Measurements from ENCODE around the gene GMEB1.
"Not testable (repeated sequence)": the region's sequence is repeated elsewhere in the genome, so short reads cannot be mapped to it uniquely, and the experiment has no call there.

GMEB1 gene

DNA sequence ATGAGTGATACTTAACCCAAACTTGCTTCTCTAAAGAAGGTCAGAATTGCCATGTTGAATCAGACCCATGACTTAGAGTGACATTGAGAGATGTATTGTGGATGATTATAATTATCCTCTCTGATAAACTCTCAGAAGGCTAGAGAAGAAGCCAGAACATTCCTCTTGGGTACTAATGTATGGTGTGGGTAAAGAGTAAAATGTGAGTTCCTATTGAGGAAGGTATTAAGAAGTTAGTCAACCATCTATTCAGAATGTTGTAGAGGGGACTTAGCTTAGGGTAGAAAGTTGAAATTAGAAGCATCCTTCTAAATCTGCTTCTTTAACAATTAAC lies 7.3 kb downstream of the GMEB1 start:
- no peak for DNase-seq

DNA sequence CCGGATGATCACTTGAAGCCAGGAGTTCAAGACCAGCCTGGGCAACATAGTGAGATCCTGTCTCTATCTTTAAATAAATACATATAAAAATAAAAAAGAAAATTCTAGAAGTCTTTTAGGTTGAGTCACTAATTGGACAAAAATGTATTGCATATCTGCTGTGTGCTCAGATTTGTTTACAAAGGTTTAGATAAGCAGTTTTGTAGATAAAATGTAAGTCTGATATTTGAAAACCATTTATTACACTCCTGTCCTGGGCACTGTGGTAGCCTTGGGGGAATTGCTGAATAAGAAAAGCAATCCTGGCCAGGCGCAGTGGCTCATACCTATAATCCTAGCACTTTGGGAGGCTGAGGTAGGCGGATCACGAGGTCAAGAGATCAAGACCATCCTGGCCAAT lies 11.6 kb downstream of the GMEB1 start:
- DNase-seq = no peak

DNA sequence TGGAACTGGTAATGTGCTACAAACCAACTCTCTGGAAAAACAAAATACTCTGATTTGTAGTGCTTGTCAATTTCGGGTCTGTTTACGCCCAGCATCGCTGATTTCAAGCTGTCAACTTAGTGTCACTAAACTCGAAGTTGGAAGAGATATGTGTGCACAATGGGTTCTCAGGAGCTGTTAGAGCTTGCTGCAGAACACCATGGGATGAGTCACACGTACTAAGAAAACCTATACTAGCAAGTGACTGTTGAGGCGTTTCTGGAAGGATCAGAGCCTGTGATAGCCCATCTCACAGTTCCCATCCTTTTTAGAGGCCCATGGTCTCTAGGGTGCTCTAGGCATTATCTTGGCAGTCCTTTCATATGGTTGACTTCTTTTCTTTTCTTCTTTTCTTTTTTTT lies 14.3 kb downstream of the GMEB1 start:
- DNase-seq = no peak

DNA sequence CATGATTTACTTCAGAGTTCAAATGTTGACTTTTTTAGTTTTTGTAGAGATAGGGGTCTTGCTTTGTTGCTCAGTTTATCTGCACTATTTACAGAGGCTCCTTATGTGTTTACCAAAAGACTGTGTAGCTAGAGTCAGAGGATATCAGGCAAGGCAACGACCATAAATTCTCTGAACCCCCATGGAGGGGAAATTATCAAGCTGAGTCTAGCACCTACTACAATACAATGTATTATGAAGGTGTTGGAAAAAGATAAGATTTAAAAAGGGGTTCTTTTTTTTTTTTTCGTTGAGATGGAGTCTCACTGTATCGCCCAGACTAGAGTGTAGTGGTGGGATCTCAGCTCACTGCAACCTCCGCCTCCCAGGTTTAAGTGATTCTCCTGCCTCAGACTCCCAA lies 16.4 kb downstream of the GMEB1 start:
- DNase-seq = no peak

DNA sequence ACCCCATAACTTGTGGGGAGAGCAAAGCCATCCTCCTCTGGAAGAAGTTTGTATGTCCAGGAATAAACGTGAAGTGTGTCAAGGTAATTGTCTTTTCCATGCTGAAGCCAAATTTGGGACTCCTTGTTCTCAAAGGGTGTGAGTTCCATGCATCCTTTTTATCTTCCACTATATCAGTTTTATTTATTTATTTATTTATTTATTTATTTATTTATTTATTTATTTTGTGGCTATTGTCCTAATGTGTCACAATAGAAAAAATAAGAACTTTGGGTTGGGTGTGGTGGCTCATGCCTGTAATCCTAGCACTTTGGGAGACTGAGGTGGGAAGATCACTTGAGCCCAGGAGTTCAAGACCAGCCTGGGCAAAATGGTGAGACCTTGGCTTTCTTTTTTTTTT lies 23.0 kb downstream of the GMEB1 start:
- not testable (repeated sequence) for DNase-seq

DNA sequence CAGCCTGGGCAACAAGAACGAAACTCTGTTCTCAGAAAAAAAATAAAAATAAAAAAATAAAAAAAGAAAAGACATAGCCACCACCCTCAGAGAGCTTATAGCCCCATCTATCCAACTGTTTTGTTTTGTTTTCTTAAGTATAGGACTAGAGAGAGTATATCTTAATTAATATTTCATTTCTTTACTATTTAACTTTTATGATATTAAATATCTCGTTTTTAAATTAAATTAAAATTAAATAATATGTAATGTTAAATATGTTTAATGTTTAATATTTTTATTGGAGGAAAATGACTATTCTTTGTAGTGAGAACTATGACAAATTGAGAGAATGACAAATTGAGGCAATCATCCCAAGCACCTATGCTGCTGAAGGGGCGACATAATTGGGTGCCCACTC lies 35.0 kb downstream of the GMEB1 start:
- no peak for DNase-seq

DNA sequence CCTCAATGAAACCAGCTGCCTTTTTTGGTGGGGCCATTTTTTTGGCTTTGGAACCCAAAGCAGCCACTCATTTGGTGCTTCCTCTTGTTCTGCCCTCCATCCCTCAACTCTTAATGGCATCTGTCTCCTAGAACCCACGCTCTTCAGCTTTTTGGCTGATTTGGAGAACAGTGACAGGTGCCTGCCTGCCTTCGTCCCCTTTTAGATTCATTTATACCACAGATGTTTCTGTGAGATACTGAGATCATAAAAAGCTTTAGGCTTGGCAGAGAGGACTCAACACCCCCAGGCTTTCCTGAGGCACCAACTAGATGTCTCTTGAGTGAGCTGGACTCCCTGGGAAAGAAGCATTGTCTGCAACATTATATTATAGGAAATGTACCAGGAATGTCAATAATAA lies 47.8 kb downstream of the GMEB1 start:
- DNase-seq = no peak

DNA sequence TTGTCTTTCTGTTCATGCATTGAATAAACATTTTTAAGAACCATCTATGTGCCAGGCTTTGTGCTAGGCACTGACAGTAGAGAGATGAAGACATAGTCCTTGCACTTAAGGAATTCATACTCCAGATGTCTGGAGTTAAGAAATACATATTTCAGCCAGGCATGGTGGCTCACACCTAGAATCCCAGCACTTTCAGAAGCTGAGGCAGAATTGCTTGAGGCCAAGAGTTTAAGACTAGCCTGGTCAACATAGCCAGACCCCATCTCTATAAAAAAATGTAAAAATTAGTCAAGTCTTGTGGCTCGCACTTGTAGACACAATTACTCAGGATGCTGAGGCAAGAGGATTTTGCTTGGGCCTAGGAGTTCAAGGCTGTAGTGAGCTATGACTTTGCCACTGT lies 49.6 kb downstream of the GMEB1 start:
- DNase-seq = no peak

DNA sequence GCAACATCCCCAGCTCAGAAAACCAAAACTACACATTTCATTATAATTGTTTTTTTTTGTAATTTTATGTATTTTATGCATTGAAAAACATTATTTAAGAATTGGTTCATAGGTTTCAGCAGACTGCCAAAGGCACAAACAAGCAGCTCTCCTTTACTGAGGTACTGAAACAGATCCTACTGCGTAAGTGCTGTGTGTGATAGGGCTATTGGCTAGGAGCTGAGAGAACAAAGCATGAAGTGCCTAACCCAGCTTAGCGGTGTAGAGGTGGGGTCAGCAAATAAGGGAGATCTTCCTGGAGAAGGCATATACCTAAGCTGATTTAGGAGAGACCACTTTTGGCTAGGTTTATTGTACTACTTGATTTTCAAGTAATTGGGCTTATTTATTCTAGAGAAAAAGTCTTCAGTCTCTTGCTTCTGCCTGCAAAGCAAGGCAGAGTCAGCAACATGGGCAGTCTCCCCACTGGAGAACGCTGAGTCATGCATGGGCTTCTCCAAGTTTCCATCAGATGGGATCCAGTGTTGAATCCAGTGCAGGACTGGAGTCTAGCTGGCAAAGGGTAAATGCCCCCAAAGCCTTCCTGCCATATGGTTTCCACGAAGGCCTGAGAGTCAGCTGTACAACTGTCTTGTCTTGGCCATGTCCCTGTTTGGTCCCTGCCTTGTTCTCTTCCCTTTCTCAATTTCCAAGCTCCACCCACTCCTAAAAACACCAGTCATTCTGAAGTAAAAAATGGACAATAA lies 50.2 kb downstream of the GMEB1 start:
- no peak for DNase-seq

DNA sequence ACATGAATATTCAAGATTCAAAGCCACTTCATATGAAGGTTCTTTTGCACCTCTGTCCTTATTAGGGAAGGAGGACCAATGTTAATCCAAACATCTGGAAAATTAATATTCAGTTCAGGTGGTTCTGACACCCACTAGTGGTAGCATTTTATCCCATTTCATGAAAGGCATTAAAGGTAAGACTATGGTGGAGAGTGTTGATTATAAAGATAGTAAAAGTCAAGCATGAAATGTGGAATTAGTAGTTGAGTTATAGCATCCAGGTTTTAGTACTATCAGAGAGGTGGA lies 50.7 kb downstream of the GMEB1 start:
- no peak for DNase-seq

DNA sequence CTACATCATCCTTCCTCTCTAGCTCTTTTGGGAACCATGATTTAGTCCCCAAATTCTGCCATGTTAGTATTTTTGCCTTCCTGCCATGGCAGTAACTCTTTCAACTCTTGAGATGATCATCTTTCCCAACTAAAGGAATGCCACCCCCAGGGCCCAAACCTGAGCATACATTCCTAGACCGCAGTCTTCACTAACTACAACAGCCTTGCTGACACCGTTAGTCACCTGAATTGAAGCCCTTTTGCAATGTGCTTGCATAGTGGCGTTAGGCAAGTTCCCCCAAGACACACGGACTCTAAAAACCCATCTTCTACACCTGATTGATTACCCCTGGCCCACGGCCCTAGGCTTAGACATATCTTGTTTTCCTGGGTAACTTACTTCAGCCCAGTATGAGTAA lies 51.8 kb downstream of the GMEB1 start:
- no peak for DNase-seq

DNA sequence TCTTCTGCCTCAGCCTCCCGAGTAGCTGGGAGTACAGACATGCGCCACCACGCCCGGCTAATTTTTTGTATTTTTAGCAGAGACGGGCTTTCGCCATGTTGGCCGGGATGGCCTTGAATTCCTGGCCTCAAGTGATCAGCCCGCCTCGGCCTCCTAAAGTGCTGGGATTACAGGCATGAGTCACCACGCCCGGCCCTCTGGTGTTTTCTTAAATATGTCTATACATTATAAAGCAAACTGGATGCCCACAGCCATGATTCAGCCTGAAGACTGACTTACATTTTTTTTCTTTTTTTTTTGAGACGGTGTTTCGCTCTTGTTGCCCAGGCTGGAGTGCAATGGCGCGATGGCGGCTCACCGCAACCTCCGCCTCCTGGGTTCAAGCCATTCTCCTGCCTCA lies 53.3 kb downstream of the GMEB1 start:
- not testable (repeated sequence) for DNase-seq

DNA sequence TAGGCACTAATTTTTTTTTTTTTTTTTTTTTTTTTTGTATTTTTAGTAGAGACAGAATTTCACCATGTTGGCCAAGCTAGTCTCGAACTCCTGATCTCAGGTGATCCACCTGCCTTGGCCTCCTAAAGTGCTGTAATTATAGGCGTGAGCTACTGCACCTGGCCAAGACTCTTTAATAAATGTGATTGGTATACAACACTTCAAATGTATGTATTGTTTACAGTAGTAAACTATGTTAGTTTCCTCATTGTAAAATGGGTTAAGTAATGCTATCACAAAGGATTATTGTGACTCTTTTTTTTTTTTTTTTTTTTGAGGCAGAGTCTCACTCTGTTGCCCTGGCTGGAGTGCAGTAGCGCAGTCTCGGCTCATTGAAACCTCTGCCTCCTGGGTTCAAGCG lies 56.8 kb downstream of the GMEB1 start:
- DNase-seq = not testable (repeated sequence)

DNA sequence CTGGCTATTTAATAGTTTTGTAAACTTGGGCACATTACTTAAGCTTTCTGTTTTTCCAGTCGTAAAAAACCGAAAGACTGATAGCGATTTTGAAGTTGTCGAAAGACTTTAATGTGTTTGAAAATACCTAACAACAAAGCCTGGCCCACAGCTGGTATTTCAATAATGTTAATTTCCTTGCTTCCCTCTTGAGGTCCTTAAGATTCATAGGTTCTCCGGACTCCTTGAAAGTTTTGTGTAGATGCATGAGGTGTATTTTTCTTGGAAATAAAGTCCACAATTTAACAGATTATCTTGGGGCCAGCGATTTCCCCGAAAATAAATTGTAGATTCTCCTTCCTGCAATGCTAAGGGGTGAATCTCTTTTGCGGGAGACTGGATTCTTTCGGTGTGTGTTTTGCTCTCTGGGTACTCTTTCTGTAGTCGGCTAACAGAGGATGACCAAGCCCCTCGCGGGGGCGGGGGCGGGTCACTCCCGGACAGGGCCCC lies 67.4 kb downstream of the GMEB1 start:
- no peak for DNase-seq

DNA sequence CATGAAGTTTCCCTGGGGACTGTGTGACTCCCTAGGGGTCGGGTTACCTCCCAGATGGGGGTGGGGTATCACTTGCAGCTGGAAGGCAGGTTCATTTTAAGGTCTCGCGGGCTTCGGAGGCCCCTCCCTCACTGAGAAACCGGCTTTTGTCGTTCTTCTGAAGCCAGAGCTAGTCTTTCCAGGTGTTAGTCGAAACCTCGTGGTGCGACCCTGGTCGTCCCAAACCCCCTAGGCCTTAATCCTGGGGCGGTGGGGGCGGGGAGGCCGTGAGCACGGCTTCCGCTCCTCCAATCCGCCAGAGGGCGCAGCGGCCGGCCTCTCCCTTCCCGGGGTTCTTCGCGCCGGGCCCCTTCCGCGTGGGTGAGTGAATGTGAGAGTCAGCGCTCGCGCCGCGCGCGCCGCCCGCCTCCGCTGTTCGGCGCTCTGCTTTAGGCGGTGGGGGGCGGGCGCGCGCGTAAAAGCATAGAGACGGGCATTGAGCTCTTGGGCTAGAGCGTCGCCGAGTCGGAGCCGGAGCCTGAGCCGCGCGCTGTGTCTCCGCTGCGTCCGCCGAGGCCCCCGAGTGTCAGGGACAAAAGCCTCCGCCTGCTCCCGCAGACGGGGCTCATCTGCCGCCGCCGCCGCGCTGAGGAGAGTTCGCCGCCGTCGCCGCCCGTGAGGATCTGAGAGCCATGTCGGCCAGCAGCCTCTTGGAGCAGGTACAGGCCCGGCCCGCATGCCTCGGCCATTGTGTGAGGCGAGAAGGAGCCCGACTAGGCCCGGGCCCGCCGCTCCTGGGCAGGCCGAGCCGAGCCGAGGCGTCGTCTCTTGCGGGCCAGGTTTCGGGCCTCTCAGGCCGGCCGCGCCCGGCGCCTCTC lies 68.1 kb downstream of the GMEB1 start, which contains the start of gene YTHDF2:
YTHDF2 (plus strand) TSS at position 491 of the 857 bp plus-strand sequence; CDS start at position 672, 181 bp downstream.
- peak; percentile 98 for DNase-seq

DNA sequence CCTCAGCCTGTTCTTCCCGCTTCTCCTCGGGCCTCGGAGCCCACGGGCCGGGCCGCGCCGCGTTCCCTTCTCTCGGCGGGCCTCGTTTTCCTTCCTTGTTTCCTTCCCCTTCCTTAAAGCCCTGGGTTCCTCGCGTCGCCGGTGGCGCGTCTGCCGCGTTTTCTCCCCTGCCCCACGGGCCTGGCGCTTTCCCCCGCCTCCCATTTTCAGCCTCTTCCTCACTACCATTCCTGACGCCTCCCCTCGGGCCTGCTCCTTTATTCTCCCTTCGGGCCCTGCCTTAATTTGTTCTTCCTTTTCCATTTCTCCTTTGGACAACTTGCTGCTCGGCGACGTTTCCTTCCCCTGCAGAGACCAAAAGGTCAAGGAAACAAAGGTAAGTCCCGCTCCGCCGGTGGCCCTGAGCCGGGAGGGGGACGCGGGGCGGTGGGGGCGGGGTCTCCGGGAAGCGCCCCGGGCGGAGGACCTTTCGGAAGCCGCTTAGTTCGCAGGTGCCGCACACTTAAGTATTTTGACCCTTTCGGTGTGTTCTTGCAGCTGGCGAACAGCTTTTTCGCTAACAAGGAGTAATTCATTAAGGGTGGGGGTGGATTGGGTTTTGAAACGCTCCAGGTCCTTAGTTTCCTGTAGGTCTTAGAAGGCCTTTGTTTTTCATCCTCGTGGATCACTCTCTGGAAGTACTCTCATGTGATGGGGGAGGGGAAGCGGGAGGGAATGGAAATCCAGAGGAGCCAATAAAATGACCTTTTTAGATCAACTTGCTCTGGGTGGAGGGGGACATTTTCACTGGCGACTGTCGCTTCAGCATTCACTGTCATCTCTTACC lies 68.9 kb downstream of the GMEB1 start:
- peak; percentile 40 for DNase-seq

DNA sequence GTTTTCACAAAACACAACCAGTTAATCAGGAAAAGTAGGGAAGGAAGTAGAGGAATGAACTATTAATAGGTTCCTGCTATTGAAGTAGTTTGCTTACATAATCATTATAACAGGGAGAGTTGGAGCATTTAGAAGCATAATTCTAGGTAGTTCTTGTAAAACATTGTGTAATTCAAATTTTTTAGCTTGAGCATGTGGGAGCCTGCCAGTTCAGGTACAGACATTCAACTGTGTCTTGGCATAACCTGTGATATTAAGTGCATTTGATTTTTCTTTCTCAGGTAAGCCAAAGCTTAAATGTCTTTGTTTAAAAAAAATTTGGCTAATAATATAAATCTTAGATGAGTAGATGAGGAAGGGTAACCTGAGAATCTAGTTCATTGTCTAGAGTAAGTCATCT lies 71.5 kb downstream of the GMEB1 start:
- no peak for DNase-seq

DNA sequence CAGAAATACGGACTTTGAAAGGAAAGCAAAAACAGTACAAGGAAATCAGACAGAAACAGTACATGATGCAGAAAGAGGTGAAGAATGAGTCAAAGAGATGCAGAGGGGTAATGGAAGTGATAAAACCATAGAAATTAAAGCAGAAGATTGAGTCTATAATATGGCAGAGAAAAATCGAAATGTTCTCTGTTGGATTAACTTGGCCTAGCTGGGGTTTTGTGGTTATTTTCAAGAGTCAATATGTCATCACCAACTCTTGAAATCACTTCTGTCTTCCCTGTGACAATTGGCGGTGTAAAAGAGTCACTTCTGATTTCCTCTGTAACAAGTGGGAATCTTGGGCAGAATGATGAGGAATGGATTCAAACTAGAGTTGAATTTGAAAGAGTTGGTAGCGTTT lies 75.6 kb downstream of the GMEB1 start:
- DNase-seq = no peak

DNA sequence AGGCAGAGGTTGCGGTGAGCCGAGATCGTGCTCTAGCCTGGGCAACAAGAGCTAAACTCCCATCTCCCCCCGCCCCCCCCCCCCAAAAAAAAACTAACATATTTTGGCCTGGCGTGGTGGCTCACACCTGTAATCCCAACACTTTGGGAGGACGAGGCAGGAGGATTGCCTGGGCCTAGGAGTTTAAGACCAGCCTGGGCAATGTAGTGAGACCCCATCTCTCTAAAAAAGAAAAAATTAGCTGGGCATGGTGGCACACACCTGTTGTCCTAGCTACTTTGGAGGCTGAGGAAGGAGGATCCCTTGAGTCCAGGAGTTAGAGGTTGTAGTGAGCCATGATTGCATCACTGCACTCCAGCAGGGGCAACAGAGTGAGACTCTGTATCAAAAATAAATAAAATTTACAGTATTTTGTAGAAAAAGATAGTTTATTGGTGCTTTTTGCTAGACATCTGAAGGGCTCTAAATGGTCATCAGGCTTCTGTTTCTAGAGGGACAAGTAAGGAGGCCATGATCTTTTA lies 77.1 kb downstream of the GMEB1 start:
- DNase-seq = no peak

DNA sequence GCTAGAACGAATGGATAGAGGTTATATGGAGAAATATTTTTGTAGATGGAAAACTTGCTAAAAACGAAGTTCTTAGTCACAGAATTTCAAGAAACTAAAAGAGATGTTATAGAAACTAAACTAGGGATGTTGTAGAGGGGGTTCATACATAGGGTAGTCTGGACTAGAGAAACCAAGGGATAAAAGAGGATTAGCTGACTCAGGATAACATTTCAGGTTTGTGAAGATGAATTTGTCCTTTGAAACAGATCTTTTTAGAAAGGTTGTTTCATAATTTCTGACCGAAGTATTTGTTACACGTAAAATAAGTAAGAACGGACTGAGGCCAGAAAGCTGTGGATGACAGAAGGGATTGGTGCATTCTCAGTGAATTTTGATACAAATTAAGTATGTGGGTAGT lies 81.7 kb downstream of the GMEB1 start:
- DNase-seq = no peak

DNA sequence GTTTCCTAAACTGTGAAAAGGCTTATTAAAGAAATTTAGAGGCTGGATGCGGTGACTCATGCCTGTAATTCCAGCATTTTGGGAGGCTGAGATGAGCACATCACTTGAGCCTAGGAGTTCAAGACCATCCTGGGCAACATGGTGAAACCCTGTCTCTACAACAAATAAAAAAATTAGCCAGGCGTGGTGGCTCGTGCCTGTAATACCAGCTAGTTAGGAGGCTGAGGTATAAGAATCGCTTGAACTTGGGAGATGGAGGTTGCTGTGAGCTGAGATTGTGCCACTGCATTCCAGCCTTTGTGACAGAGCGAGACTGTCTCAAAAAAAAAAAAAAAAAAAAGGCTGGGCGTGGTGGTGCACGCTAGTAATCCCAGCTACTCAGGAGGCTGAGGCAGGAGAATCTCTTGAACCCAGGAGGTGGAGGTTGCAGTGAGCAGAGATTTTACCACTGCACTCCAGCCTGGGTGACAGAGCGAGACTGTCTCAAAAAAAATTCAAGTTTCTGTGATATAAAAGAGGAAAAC lies 82.2 kb downstream of the GMEB1 start:
- not testable (repeated sequence) for DNase-seq

DNA sequence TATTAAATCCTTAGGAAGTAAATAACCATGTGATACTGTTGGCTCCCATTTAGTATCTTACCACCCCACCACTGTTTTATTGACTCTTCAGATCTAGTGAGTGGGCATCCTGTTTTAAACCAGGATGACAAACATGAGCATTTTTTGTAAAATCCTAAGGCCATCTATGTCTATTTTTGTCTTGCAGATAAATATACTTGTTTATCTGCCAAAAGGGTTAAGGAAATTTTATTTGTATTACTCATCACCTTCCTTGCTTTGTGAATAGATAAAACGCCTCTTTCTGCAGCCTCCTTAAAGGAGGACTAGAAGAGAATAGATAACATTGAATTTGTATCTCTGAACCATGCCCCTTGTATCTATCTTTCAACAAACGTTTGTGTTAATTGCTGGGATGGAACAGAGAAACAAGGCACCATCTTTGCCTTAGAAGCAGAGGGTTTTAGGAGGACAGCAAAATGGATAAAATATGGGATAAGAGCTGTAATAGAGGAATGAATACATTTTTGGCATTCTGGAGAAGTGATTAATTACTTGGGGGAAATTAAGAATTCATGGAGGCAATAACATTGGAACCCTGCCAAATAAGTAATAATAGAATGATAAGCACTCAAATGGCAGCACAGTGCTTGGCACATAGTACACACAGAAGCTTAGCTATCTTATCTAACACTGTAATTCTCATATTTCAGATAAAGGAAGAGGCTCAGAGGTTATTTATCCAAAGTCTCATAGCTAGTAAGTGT lies 82.9 kb downstream of the GMEB1 start:
- DNase-seq = no peak

Measured in activated CD4-positive, alpha-beta T cell treated with anti-CD3 and anti-CD28 coated beads, Interleukin-2, amount 50 U/mL, for 1 hour (primary cell).